ENCODE results near the gene VAV3.

VAV3 gene

GRCh38 chr1:107687849-107688753 lies 276.9 kb downstream of the VAV3 start:
- DNase-seq (ENCODE audit: low read depth): peak; percentile 34
- no peak for TF ChIP-seq CTCF (conservative IDR thresholded peaks at IDR 0.05; ENCODE audit: control insufficient read depth, insufficient read depth, low read depth, low read length)
- no peak overlapping the region for H3K4me3 ChIP-seq (ENCODE audit: control insufficient read depth, low read depth, low read length)

GRCh38 chr1:107683683-107684082 lies 281.3 kb downstream of the VAV3 start:
- DNase-seq (ENCODE audit: low read depth): no peak
- H3K4me3 ChIP-seq (ENCODE audit: control insufficient read depth, low read depth, low read length): no peak overlapping the region
- TF ChIP-seq CTCF (conservative IDR thresholded peaks at IDR 0.05; ENCODE audit: control insufficient read depth, insufficient read depth, low read depth, low read length): no peak

GRCh38 chr1:107683191-107683657 lies 281.8 kb downstream of the VAV3 start:
- no peak overlapping the region for H3K4me3 ChIP-seq (ENCODE audit: control insufficient read depth, low read depth, low read length)
- no peak for DNase-seq (ENCODE audit: low read depth)
- no peak for TF ChIP-seq CTCF (conservative IDR thresholded peaks at IDR 0.05; ENCODE audit: control insufficient read depth, insufficient read depth, low read depth, low read length)

GRCh38 chr1:107682467-107682866 lies 282.5 kb downstream of the VAV3 start:
- no peak for DNase-seq (ENCODE audit: low read depth)
- no peak overlapping the region for H3K4me3 ChIP-seq (ENCODE audit: control insufficient read depth, low read depth, low read length)
- TF ChIP-seq CTCF (conservative IDR thresholded peaks at IDR 0.05; ENCODE audit: control insufficient read depth, insufficient read depth, low read depth, low read length): no peak

GRCh38 chr1:107681001-107681479 lies 283.9 kb downstream of the VAV3 start:
- no peak overlapping the region for H3K4me3 ChIP-seq (ENCODE audit: control insufficient read depth, low read depth, low read length)
- no peak for TF ChIP-seq CTCF (conservative IDR thresholded peaks at IDR 0.05; ENCODE audit: control insufficient read depth, insufficient read depth, low read depth, low read length)
- DNase-seq (ENCODE audit: low read depth): no peak

- no peak overlapping the region for H3K4me3 ChIP-seq (ENCODE audit: control insufficient read depth, low read depth, low read length)
- no peak for DNase-seq (ENCODE audit: low read depth)
- no peak for TF ChIP-seq CTCF (conservative IDR thresholded peaks at IDR 0.05; ENCODE audit: control insufficient read depth, insufficient read depth, low read depth, low read length)
Measured at GRCh38 chr1:107680579-107680985, 284.4 kb downstream of the VAV3 start.
